NCI-H1694 treated with DMSO at 0.1 percent for 48 hours (cell line): ENCODE measurements around the gene GULP1.
"Not testable (repeated sequence)": the region's sequence is repeated elsewhere in the genome, so short reads cannot be mapped to it uniquely, and the experiment has no call there.

Experiments used
- DNase-seq: peaks from one replicate; lab custom pipeline; 2025; lab: John Stamatoyannopoulos, UW

GULP1 gene

DNA sequence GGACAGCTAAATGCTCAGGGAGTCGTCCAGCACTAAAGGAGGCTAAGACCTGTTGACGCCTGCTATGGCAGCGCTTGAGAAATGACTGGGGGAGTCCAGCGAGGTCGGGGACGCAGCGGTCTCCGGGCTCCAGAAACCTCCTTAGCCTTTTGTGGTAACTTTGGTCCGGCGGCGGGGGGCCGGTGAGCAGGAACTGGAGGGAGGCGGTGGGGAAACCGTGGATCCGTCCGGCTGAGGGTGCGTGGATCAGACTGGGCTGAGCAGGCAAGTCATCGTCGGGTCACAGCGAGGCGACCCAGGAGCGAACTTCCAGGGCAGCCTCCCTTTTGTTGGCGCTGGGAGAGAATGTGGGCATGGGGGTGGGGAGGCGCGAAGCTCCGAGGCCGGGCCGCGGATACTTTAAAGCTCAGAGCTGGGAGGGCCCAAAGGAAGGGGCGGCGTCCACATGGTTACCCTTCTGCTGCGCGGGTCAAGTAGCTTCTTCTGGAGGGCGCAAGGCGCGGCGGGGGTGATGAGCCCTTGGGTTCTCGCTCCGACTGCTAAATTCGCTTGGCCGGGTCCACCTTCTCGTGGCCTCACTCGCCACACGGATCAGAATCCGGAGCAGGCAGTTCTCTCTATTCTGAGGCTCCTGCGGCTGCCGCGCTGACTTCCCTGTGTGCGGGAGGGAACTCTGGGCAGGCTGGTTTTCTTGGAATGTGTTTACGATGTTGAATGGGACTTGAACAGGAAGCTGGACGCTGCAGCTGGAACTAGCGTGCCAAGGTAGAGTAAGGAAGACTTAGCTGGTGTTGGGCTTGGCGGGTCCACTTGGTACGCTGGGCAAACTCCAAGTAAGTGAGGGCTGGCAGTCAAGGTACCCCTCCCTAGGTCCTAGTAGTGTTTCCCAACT, 920 bp downstream of the GULP1 start:
- no peak for DNase-seq

DNA sequence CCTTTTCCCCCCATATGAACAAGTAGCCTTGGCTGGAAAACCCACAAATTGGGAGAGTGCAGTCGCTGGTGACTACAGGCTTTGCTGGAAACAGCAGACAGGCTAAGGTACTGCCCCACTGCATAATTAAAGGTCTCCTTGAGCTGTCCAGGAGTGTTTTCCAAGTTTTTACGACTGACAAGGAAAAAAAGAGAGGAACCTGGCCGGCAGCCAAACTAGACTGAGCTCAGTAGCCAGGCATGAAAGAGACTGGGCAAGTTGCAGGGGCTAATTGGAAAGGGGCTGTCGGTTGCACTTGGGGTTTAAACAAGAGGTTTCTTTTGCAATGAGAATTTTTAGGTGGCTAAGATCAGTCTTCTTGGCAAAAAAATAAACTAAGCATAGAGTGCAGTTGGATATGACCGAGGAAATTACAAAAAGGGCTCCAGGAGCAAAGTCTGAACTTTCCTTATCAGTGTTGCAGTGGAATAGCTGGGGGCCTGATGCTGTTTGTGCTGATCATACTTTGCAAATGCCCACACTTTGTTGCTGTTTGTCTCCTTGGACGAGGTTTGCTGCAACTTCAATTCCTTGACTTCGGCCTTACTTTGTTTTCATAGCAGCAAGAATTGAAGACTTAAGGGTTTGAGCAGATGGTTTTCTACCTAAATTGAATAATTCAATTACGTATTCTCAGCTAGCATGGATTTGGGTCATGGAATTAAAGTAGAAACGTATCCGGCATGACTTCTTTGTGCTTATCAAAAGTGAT, 2.1 kb downstream of the GULP1 start:
- DNase-seq: no peak

DNA sequence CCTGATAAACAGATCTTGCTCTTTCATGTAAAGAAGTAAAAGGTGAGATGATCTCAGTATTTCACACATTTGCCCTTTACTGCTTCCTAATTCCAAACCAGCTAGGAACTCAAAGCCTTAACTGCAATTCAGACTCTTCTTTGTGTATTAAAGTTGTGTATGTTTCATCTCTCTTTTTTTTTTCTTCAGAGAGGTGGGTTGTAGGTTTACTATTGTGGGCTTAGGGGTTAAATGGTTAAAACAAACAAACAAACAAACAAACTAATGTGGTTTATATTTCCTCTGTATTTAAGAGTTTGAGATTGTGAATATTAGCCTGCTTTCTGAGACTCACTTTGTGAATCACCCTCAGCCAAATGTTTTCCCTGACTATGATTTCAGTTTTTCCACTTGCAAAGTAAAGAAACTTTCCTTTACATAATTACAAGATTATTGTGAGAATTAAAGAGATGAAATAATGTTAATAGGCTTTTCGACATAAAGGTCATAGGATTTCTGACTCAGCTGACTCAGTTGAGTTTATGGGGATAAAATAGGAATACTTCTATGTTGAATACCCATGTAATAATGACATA, 2.8 kb downstream of the GULP1 start:
- DNase-seq: no peak

DNA sequence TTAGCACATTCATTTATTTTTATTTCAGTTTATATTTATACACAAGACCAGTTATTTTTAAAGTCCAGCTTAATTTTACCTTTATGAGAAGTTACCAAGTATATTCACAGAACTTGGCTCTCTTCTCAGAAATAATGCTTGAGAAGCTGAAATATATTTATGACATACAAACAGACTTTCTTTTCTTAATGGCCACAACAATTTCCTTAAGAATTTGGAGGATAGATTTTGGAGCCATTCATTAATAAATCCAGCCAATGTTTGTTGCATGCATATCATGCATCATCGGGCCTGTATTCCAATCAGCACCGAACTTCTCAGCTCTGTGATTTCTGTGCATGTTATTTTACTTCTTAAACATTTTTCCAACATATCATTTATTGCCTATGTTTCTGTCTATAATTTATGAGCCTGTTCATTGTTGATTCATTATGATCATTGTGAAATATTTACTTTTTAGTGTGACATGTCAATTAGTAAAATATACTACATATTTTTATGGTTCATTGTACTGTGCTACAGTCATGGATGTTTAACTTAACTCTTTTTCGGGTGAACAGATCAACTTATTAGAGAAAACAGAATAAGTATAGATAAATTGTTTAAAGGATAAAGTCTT, 3.5 kb downstream of the GULP1 start:
- no peak for DNase-seq

DNA sequence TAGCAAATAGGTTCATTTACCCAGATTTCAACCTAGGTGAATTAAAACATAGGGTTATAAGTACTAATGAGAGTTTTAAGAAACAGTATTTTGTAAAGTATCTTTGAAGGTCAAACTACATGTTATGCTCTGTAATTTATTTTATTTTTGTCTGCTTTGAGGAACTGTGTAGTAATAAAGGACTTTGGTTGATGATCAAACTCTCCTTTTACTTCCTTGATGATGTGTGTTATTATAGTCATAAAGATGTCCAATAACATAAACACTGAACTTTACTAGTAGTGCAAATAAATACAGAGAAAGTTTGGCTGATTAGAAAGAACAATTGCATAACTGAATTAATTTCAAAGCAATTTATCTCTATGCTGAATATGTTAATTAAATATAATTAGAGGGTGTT, 6.3 kb downstream of the GULP1 start:
- no peak for DNase-seq

DNA sequence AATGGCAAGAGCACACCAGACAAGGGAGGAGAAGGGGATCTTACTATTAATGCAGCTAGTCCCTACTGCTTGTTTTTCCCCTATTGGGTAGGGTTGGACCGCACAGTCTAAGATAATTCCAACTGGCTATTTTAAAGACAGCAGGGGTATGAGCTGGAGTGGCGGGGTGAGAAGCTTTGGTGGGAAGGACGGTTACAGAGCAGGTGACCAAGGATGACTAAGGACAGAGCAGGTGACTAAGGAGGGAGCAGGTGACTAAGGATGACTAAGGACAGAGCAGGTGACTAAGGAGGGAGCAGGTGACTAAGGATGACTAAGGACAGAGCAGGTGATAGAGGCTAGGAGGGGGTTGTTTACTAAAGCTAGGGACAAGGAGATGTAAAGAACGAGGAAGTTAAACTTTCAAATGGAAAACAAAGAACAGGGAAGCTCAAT, 7.3 kb downstream of the GULP1 start:
- not testable (repeated sequence) for DNase-seq

DNA sequence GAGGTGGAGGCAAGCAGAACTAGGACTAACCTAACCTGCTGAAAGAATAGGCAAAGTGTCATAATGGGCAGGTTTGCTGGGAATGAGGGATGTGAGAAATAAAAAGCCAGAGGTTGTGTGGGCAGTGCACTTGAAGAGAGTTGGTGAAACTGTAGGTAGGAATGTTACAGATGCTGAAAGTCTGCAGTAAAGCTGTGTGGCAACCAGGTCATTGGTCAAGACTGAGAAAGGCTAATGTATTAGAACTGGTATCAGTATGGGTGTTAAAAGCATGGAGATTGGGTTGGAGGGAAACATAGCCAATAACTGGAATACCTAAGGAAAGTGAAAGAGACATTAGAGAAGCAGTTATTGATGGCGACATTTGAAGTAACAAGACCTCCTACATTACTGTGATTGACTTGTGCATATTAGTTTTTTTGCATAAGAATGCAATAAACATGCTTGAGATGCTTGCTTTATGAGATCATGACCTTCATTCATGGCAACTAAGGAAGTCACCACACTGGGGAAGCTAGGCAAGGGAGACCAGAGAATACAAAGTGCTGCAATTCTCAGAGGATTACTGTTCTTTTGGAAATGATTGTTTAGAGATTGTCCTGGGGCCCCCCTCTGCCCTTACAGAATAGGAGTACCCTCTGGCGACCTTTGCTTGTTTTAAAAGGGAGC, 11.8 kb downstream of the GULP1 start:
- no peak for DNase-seq

DNA sequence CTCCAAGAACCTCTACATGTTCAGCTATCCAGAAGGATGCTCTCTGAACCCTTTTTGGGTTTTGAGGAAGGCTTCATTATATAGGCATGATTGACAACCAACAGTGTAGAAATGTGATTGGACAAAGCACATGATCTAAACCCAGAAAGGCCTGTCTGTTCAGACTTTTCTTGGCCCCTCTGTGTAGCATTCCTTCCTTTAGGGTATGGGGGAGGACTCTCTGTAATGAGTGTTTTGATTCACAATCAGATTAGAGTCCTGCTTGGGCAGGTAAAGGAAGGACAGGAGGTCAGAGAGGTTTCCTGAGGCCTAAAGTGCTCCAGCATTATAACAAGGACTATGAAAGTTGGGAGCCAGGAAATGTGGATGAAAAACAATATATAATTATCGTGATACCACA, 13.6 kb downstream of the GULP1 start:
- no peak for DNase-seq

DNA sequence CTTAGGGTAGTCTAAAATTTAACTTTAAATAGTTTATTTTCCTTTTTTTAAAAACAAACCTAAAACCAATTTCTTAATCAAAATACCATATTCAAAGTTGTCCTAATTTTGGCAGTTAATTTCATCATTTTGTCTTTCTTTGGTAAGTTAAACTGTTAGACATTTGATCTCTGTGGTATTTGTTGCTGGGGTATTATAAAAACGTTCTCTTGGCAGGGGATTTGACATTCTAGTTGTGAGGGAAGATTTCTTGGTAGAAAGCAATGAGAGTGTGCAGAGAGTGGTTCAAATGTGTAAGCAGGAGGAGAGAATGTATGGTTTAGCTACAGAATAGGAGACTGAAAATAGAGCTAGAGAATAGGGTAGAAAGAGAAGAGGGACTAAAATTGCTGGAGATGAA, 14.6 kb downstream of the GULP1 start:
- no peak for DNase-seq

DNA sequence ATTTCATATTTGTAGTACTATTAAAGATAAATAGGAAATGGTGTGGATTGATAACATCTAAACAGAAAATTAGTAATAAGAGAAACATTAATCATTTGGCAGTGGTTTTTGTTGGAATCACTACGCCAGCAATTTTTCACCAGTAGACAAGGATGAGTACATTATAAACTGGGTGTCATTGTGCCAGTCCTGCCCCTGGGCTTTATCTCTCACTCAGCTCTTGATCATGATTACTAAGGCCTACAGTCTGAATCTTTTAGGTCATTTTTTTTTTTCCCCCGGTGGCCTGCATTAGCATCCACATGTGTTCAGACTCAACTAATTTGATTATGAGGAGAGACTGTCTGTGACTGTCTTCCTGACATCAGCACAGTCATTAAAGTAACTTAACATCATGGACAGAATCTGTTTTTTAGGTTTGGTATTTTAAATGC, 16.2 kb downstream of the GULP1 start:
- no peak for DNase-seq

DNA sequence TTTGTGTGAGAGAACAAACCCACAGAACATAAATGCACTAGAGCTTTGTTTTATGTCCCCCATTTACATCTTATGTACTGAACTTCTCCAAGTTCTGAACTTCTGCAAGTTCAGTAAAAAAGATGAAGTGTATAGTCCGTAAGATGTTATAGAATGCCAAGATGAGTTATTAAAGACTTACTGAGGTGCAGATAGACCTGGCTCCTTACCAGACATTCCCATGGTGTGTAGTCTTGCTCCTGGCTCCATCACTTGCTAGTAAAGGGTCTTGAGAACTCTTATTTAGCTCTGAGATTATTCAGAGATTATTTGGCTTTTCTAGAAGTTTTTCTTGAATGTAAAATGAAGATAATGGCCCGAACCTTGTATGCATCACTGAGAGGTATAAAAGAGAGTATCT, 16.8 kb downstream of the GULP1 start:
- DNase-seq: no peak

DNA sequence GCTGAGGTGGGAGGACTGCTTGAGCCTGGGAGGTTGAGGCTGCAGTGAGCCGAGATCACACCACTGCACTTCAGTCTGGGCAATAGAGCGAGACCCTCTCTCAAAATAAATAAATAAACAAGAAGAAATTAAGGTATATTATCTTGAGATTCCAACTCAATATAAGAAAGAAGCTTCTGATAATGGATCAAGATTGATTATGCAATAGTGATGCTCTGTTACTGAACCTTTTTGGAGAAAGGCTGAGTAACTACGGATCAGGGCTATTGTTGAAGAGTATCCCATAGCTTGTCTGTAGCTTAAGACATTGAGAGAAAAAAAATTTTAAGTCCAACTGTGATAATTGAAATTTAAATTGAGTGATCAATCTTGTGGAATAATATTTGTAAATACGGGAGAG, 17.7 kb downstream of the GULP1 start:
- DNase-seq: no peak

DNA sequence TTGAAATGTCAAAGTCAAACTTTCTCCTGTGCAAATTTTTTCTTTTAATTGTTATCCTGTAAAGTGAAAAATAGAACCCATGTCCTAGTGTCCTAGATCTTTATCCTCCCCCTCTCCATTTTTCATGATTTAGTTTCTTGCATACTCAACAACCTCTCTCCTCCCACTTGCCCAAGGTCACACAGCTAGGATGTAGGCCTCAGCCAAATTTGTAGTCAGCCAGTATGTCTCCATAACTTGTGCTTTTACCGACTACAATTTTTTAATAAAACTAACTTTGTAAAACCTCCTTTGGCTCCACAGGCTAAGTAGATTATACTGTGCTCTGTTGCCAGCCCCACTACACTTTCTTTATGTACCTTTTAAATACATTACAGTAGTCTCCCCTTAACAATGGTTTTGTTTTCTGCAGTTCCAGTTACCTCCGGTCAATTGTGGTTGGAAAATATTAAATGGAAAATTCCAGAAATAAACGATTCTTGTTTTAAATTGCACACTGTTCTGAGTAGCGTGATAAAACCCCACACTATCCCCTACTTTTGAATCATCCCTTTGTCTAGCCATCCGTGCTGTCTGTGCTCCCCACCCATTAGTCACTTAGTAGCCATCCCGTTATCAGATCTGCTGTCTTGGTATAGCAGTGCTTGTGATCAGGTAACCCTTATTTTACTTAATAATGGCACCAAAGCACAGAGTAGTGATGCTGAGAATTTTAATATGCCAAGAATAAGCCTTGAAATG, 22.8 kb downstream of the GULP1 start:
- no peak for DNase-seq

DNA sequence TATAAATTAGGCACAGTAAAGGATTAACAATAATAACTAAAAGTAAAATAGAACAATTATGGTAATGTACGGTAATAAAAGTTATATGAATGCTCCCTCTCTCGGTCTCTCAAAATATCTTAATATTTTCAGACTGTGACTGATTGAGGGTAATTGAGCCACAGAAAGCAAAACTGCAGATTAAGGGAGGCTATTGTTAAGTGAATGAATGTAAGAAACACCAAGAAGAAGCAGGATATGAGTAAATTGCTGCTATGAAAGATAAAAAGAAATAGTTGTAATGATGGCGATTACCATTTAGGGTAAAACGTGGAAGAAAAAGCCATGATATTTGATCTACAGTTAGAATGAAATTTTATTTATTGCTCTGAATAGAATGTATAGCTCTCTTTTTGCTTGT, 24.1 kb downstream of the GULP1 start:
- no peak for DNase-seq

DNA sequence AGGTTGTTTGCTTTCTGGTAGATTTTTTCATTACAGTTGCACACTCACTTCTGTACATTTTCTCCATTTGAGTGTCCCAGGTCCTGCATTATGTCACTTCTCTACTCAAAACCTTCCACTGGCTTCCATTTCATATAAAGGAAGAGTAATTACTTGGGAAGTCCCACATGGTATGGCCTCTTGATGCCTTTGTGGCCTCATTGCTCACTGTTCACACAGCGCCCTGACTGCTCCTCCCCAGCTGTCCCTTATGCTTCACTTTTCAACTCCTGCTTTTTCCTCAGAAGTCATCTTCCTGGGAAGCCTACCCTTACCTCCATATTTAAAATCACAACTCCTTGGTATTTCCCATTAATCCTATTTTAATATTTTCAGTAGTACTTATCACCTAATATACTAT, 24.7 kb downstream of the GULP1 start:
- DNase-seq: no peak

DNA sequence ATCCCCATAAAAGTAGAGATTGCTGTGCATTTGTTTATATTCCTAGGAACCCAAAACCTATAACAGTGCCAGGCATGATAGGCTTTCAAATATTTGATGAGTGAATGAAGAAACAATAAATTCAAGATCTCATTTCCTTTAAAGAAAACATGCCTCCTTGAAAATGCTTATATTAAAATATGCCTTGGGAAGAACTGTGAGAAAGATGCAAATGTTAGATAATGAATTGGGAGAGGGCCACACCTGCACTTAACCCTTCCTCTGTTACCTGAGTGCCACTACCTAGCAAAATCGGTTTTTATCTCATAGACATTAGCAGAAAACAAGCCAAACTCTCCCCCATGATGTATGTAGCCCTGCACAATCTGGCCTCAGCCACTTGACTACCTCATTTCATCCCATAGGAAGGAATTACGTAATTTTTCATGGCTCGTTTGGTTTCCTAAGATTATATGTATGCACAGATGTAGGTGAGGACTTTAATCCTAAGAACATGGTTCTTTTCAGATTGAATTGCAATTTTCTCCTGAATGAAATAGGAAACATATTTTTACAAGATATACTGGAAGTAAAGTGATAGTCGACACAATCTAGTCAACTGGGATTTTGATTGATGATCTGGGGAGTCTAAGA, 25.2 kb downstream of the GULP1 start:
- DNase-seq: no peak

DNA sequence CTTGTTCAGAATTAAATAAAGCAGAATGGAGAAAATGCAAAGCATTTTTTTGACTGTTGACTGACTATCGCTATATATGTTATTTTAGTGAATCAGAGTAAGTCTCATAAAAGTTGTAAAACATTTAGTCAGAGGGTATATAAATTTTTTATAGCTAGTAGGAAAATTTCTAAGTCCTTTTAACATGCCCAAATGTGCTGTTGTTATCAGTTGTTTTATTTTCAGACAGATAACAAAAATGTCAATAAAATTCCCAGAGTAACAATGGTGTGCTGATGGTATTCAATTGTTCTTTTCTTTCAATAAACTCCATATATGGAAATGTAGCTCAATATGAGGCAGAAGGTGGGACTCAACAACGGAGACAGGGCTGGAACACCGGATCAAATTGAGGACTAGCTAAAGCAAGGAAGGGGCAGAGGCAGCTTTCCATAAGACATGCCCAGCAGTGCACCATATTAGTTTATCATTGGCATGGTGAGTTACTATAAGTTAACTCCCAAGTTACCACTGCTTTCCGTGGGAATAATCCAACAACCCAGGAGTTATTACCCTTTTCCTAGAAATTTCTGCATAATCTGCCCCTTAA, 26.6 kb downstream of the GULP1 start:
- DNase-seq: no peak

DNA sequence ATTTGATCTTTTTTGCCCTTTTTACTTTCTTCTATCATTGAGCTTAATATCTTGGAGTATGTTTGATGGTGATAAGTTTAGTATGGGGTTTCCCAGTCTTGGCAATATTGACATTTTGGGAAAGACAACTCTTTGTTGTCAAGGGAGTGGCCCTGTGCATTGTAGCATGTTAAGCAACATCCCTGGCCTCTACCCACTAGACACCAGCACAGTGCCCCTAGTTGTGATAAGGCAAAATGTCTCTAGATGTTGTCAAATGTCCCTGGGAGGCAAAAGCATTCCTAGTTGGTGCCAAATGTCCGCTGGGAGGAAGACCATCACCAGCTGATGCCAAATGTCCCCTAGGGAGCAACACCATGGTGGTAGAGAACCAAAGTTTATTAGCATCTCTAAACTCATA, 28.2 kb downstream of the GULP1 start:
- DNase-seq: no peak

DNA sequence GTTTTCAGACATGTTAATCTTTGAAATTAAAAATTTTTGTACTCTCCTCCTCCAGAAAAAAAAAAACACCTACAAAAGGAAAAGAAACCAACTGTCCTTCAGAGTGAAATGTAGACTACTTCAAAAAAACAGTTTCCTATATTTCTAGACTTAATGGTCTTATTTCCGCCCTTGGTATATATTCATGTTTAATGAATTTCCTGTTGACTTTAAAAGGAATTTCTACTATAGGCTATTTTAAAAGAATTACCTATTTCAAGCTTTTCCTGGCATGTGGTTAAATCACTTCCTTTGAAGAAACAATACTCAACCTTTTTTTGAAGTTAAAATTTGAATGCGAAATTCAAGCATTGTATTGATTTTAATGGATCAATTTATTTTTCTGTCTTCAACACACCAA, 29.2 kb downstream of the GULP1 start:
- no peak for DNase-seq
